HG03460 (cell line): Measurements from ENCODE around the gene PRKAB1.
"Not testable (repeated sequence)": the region's sequence is repeated elsewhere in the genome, so short reads cannot be mapped to it uniquely, and the experiment has no call there.

Experiments used
- ATAC-seq: cut with Tn5 transposase; IDR thresholded peaks from one replicate; pipeline ENCODE4 v1.9.1; 2021; ENCODE audit not compliant: unreplicated experiment

Gene PRKAB1, protein sequence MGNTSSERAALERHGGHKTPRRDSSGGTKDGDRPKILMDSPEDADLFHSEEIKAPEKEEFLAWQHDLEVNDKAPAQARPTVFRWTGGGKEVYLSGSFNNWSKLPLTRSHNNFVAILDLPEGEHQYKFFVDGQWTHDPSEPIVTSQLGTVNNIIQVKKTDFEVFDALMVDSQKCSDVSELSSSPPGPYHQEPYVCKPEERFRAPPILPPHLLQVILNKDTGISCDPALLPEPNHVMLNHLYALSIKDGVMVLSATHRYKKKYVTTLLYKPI

DNA sequence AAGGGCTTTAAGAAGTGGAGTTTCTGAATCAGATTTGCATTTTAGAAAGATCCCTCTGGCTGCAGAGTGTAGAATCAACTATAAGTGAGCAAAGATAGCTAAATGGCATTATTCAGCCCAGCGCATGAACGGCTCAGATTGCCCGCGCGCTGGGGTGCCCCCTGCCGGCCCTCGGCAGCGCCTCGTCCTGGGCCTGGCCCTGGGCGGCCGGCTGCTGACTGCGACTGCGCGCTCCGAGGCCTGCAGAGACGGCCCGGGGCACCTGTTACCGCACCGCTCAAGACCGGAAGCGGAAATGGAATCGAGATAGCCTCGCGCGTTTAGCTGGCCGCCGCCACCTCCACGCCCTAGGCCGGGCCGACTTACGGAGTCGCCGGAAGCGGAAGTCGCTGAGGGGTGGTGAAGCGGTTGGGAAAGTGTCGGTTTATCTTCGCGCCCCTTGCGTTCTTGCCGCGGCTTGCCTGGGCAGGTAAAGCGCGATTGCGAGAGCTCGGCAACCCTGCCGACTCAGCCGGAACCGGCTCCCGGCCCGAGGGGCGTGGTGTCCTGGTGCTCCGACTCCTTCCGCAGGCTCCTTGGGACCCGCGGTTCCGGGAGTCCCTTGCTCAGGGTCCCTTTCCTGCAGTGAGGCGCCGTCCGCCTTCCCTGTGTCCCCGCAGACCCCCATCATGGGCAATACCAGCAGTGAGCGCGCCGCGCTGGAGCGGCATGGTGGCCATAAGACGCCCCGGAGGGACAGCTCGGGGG lies at the start of gene PRKAB1:
PRKAB1 (plus strand) TSS at position 557 of the 747 bp plus-strand sequence; CDS start at position 669, 112 bp downstream.
- ATAC-seq: peak; percentile 93

DNA sequence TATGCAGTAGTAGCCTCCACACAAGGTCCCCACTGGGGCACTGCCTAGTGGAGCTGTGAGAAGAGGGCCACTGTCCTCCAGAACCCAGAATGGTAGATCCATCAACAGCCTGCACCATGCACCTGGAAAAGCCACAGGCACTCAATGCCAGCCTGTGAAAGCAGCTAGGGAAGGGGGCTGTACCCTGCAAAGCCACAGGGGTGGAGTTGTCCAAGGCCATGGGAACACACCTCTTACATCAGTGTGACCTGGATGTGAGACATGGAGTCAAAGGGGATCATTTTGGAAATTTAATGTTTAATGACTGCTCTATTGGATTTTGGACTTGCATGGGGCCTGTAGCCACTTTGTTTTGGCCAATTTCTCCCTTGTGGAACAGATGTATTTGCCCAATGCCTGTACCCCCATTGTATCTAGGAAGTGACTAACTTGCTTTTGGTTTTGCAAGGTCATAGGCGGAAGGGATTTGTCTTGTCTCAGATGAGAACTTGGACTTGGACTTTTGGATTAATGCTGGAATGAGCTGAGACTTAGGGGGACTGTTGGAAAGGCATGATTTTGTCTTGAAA lies 49.5 kb upstream of the PRKAB1 start:
- ATAC-seq: not testable (repeated sequence)

DNA sequence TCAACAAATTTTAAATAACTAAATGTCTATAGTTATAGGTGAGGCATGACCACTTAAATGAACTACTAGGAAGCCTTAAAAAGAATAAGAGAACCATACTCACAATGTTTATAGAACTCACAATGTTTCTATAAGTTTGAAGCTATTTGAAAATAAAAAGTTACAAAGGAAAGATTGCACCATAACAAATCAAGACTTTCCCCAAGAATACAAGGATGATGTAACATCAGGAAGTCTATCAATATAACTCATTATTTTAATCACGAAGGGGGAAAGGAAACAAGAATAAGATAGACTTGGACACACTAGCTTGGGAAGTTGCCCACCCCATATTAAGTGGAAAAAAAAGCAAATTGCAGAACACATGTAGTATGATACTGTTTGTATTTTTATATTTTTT lies 47.4 kb upstream of the PRKAB1 start:
- no peak for ATAC-seq

DNA sequence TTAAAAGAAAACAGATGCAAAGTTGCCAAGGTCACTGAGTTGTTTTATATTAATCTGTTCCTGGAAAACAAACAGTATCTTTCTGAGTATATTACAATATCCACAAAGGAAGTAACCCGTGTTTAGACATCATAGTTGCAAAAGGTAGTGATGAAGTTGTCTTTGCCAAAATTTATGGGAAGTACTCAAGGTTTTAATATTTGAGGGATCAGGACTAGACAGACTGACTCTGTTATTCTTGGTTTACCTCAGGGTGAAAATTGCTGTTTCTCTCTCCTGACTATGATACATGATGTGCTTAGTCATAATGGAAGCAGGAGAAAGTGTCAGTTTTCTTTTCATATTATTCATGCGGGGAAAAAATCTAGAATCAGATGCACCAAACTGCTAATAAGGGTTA lies 46.1 kb upstream of the PRKAB1 start:
- ATAC-seq: no peak

DNA sequence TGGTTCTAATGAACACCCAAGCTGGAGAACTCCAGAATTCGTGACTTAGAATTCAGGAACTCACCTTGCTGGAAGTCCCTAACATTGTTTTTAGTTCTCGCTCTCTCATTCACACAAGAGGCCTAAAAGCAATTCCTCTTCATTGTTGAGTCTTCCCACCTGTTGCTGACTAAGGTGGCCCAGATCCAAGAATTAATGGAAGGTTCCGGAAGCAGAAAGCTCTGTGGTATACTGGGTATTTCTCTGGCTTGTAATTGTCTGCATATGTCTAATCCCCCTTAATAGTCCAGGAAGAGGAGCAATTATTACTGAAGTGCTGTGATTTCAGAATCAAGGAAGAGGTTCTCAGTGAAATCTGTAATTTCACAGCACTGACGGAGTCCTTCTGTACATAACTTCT lies 43.0 kb upstream of the PRKAB1 start:
- no peak for ATAC-seq

DNA sequence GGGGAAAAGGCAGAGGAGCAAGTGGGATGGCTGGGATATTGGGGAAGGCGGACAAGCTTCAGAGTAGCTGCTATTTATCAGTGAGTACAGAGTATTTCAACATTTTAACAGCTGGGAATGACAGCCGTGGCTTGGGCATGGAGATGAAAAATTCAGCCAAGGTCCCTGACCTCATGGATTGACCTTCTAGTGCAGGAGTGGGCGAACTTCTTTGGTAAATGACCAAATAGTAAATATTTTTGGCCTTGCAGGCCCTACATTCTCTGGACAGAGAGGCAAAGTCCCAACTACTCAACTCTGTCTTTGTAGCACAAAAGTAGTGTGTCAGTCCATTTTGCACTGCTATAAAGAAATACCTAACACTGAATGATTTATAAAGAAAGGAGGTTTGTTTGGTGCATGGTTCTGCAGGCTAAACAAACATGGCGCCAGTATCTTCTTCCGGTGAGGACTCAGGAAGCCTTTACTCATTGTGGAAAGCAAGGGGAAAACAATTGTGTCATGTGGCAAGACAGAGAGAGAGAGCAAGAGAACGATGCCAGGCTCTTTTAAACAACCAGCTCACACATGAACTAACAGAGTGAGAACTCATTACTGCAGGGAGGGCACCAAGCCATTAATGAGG lies 40.8 kb upstream of the PRKAB1 start:
- ATAC-seq: no peak

DNA sequence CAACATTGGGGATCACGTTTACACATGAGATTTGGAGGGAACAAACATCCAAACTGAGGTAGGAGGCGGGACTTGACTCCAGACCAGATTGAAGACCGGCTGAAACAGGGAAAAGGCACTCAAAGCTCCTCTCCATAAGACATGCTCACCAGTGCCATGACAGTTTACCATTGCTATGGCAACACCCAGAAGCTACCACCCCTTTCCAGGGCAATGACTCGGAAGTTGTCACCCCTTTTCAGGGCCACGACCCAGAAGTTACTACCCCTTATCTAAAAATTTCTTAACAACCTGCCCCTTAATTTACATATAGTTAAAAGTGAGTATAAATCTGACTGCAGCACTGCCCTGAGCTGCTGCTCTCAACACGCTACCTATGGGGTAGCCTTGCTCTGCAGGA lies 40.2 kb upstream of the PRKAB1 start:
- ATAC-seq: no peak

DNA sequence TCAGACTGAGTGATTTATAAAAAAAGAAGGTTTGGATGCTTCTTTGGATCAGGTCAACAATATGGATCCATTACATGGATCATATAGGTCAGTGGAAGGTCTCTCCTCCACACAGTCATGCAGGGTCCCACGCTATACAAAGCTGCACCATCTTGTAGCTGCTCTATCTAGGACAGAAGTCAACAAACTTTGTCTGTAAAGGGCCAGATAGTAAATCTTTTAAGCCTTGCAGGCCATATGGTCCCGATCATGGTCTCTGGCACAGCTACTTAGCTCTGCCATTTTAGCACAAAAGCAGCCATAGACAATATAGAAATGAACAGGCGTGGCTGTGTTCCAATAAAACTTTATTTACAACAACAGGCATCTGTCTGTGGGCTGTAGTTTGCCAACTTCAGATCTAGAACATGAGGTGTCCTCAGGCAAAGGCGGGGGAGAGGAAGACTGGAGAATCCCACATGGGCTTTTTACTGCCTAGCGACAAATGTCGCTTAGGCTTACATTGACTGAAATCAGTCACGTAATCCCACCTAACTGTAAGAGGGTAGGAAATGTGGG lies 37.6 kb upstream of the PRKAB1 start:
- ATAC-seq: no peak

DNA sequence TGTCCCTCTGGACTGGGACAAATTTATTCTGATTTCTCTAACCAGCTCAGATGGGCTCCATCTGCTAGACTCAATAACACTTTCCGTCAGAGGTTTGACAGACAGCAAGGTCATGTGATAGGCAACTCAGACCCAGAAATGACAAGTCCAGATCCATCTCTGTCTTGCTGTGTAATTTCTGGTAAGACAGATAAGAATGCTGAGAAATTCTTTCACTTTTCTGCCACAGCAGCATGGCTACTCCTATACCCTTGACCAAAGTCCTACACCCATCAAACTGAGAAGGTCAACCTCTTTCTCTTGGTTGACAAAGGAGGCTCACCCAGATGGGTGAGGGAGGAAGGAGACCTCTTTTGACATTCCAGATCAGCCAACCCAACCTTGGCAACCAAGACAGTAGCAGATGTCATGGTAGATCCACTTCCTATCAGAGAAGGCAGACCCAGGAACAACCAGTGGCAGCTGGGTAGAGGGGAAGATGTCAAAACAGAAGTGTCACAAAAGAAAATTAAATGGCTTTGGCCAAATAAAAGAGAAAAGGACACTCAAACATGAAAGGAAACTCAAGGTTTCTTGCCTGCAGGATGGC lies 36.9 kb upstream of the PRKAB1 start:
- ATAC-seq: no peak

DNA sequence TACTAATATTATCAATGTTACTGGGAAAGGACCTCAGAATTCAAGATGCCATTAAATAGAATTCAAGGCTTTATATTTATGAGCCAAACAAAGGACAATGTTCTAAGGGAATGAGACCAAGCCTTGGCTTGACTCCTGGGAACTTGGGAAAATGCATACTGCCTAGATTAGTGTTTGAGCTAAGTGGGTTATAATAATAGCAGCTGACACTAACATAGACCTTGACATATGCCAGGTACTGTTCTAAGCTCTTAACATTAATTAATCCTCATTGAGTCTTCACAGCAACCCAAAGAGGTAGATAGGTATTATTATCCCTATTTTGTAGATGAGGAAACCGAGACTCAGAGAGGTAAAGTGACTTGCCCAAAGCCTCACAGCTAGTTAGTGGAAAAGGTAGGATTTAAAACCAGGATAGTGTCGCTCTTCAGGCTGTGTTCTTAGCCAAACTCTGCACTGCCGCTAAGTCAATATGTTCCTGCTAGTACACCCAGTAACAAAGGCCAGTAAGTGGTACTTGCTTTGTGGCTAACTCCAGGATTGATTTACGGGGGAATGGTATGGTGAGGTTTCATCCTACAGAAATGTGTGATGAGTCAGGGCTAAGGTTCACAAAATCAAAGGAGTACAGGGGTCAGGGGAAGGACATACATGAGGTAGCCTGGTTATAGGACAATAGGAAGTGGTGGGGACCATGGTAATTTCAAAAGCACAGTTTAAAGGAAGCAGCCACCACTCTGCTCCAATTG lies 35.8 kb upstream of the PRKAB1 start:
- no peak for ATAC-seq

DNA sequence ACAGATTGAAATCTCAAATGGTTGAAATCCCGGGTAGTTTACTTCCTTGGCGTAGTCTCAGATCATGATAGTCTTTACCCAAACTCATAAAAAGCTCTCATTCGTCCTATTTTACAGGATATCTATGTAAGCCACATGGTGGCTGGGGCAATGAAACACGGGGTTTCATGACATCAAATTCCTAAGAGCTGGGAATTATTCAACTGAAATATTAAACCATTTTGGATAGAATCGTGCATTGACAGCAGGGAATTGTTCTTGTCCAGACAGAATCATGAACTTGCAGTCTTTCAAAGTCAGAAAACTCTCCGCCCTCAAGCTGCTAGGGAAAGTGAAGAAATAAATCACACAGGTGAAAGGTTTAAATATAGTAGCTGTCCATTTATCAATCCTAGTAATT lies 33.2 kb upstream of the PRKAB1 start:
- ATAC-seq: no peak

DNA sequence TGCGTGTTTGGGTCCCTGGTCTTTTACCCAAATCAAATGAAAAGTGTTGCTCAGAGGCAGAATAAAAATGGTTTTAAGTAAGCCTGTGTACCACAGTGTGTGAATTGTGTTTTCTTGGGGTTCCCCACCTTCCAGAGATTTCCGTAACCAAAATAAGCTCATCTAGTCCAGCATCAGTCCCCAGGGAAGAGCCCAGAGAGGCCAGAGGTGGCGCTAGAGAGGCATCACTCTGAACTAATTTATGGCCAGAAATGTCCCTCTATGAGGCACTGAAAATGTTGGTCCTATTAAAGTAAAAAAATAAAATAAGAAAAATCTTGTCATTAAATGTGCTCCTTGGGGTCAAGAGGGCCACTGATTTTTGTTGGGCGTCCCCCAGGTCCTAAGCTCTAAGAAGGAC lies 24.9 kb upstream of the PRKAB1 start:
- ATAC-seq: no peak

DNA sequence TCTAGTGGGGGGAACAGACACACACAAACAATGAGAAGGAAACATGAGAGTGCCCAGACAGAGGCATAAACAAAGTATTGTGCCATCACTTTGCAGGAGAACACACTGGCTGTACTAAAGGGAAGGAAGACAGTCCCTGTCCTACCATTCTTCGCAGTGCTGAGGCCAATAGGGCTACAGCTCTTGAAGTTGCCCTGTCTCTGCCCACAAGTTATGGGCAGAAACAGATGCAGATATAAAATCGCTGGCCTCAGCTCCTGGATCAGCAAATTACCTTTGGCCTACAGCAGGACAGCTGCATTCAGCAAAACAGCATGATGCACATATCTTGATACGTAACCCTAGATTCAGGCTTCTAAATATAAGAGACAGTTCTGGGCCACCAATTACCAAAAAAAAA lies 23.0 kb upstream of the PRKAB1 start:
- no peak for ATAC-seq

DNA sequence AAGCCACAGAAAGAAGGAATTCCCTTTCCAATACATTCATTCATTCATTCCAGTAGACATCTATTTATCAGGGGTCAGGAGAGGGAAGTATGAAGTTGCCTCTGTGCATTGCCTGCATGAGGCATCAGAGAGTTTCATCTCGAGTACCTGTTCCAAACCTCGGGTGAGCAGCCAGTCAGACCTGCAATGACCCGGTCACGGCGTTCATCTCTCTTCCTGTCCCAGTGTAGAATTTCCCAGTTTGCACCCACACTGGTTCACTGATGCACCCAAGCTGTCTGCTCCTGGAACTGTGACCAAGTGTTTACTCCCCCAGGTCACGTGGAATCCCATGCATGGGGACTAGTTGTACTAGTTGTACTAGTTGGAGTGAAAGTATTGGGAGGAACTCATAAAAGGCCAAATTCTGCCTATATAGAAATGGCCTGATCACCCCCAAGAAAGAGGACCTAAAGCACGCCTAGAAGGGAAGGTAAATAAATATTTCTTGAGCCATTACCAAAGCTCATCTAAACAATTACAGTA lies 22.3 kb upstream of the PRKAB1 start:
- no peak for ATAC-seq

DNA sequence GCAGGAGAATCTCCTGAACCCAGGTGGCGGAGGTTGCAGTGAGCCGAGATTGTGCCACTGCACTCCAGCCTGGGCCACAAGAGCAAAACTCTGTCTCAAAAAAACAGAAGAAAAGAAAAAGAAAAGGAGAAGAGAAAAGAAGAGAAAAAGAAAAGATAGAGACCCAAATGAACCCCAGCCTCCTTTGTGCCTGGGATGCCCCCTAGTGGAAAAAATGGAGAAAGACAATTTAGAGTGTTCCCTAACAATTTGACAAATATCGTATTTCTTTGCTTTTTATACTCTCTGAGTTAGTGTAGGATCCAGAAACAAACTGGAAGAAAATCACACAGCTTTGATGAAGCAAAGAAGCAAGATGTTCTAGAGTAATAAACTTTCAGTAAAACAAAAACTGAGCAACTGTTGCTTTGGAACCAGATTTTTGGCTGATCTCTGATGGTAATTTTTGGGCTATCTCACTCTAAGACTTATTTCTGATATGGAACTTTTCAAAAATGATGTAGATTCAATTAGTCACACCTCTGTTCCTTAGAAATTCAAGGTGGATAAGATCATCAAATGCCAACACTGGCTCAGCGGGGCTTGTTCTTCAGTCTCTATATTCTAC lies 18.6 kb upstream of the PRKAB1 start:
- no peak for ATAC-seq

DNA sequence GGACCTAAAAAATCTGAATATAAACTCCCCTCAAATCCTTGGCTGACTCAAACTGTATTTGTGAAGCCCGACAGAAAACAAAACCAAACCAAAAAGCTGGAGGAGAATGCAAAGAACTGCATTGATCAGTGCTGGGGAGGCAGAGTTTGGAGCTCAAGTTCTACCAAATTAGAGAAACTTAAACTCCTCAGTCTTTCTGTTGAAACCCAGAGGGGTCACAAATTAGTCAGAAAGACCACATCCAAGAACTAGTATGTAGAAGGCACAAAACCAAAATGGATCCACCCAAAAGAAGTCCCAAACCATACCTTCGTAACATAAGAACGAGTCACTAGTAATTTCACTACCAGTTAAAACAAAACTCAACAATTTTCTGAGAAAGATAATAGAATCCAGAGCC lies 15.3 kb upstream of the PRKAB1 start:
- ATAC-seq: no peak

DNA sequence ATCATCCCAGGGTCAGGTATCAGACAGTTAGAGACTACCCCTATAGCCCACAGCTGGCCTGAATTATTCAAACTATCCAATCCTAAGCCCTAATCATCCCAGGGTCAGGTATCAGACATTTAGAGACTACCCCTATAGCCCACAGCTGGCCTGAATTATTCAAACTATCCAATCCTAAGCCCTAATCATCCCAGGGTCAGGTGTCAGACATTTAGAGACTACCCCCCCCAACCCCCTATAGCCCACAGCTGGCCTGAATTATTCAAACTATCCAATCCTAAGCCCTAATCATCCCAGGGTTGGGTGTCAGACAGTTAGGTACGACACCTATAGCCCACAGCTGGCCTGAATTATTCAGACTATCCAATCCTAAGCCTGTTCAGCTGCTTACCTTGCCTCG lies 10.9 kb upstream of the PRKAB1 start:
- not testable (repeated sequence) for ATAC-seq

DNA sequence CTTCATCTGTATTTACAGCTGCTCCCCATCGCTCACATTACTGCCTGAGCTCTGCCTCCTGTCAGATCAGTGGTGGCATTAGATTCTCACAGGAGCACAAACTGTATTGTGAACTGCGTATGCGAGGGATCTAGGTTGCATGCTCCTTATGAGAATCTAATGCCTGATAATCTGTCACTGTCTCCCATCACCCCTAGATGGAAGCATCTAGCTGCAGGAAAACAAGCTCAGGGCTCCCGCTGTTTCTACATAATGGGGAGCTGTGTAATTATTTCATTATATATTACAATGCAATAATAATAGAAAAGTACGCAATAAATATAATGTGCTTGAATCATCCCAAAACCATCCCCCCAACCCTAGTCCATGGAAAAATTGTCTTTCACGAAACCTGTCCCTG lies 9.8 kb upstream of the PRKAB1 start:
- not testable (repeated sequence) for ATAC-seq

DNA sequence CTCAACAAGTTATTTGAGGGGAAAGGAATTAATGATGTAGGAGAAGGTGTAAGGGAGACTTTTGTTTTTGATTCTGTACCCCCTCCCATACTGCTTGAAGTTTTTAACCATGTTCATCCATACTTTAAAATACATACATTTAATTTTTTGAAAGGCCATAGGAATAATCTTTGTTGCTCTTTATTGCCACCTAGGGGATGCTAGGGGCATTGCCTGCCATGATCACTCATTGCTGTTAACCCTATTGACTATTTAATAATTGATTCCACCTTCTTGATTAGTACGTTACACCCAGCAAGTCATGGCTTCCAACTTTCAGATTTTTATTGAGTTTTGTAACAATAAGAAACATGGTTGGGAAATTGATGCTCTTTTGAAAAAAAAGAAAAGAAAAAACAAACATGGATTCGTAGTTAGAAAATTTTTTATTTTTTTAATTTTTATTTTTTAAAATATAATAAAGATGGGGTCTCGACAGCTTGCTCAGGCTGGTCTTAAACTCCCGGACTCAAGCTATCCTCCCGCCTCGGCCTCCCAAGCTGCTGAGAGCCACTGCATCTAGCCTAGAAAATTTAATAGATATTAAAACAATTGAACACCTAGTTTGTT lies 8.5 kb upstream of the PRKAB1 start:
- ATAC-seq: no peak
